Stimulated activated CD4-positive, alpha-beta T cell treated with anti-CD3 and anti-CD28 coated beads, Interleukin-15, amount 100 ng/mL, for 1 hour (primary cell): ENCODE results near the gene UNG.

Experiments
- DNase-seq, 2 donors: peaks; one replicate each; pipeline ENCODE4 v3.0.0-alpha.2; 2020; ENCODE audit warnings: low read depth in 1 of 2, low spot score in 1 of 2

Gene UNG

DNA sequence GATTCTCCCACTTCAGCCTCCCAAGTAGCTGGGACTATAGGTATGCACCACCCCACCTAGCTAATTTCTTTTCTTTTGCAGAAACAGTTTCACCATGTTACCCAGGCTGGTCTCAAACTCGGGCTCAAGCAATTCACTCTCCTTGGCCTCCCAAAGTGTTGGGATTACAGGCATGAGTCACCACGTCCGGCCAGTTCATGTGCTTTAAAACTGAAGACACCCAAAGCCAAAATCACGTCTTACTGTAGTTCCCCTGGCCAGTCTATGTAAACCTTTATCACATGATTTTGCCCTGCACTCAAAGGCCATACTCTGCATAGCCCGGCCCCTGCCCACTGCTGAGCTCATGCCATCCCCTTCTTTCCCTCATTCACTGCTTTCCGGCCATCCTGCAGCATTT lies 8.6 kb upstream of the UNG start:
- DNase-seq = no peak

DNA sequence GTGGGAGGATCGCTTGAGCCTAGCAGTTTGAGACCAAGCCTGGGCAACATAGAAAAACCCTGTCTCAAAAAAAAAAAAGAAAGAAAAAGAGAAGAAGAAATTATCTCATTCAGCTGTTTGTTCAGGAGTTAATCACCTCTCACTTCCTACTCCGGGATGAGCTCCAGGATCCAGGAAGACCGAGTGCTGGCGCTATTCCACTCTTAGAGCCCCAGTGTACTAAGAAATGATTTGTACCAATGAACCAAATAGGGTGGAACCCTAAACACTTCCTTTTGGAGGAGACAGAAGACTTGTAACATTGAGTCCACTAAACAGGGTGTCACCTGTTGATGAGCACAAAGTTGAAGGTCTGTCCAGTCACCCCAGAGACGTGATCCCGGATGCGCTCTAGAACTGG lies 7.7 kb upstream of the UNG start:
- no peak for DNase-seq

DNA sequence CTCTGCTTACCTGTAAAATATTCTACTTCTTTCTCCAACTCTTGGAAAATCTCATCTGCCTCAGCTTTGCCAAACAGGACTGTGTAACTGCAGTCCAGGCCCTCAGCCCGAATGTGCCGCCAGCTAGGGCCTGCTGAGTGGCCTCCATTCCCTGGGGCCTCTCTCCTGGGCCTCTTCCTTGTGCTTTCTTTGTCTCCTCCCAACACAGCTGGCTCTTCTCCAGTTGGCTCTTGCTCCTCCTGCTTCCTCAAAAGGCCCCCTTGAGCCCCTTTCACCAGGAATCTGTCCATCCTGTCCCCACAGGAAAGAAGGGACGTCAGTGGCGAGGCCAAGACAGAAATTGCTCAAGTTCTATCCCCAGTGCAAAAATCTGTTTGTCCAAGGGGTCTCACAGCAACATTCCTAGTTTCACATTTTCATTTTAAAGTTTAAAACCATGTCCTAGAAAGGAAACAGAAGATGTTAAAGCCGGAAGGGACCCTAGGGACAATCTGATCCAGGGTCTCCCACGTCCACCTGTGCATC lies 4.8 kb upstream of the UNG start:
- no peak for DNase-seq

DNA sequence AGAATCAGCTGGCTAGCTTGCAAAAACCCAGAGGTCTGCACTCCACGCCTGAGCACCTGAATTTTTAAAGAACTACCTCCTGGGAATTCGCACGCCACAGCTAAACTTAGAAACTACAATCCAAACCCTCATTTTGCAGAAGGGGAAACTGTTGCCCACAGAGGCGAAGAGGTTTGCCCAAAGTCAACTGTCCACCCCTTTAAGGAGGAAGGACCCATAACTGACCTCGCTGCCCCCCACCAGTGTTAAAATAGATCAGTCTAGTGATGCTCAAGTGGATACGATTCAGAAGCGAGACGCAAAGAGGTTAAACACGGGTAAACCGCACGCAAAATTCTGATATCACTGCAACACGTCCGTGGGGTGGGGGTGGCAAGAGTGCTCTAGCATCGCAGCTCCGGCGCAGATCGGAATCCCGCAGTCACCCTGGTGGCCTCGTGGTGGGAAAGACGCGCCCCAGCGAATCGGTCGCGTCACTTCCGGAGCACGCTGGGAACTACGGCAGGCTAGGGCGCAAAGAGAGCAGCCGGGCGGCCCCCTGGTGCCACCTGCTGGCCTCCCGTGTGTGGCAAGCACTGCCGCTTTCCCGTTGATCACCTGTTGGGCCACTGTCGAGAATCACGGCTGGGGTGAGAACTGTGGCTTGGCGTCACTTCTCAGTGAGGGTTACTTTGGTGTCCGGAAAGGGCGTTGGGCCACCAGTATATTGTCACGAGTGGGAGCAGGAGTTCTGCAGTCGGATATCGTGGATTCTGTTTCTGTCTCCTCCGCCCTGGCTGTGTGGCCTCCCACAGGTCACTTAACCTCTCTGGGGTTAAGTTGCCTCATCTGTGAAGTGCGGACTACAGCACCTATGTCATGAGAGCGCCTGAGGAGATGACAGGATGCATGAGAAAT lies 4.1 kb upstream of the UNG start, which contains the start of gene ALKBH2:
Gene ALKBH2, minus strand, starts transcription at position 451 of the 897 bp plus-strand sequence. CDS start 686 bp downstream, outside the sequence.
- DNase-seq = peak; percentile 88 to 91

DNA sequence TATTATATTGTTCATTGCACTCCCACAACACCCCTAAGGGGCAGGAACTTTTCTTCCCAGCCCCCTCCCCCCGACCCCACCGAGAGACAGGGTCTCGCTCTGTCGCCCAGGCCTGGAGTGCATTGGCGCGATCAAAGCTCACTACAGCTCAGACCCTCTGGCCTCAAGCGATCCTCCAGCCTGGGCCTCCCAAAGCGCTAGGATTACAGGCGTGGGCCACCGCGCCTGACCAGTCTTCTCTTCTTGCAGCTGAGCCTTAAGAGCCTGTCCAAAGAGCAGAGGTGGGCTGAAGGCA lies 310 bp upstream of the UNG start:
- no peak for DNase-seq

DNA sequence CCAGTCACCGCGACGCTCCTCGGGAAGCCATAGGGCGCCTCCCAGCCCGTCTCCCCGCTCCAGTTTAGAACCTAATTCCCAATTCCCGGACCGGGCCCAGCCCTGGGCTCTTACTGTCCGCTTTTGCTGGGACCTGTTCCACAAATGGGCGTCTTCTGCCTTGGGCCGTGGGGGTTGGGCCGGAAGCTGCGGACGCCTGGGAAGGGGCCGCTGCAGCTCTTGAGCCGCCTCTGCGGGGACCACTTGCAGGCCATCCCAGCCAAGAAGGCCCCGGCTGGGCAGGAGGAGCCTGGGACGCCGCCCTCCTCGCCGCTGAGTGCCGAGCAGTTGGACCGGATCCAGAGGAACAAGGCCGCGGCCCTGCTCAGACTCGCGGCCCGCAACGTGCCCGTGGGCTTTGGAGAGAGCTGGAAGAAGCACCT lies 797 bp downstream of the UNG start:
- no peak for DNase-seq

DNA sequence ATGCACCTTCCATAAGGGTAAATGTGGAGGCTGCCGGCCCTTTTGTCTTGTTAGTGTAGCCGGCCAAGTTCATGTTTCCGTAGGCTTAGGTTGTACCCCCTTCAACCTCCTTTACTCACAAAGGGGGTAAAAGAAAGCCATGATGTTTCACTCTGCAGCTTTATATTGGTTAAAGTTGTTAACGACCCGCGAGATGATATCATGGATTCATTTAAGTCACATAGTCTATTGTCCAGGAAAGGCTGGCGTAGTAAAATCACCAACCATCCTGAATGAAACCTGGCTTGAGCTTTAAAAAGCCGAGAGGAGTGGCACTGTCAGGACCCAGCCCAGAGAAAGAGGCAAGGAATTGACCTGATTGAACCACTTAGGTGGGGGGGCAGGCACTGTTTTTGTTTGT lies 1.3 kb downstream of the UNG start:
- no peak for DNase-seq

DNA sequence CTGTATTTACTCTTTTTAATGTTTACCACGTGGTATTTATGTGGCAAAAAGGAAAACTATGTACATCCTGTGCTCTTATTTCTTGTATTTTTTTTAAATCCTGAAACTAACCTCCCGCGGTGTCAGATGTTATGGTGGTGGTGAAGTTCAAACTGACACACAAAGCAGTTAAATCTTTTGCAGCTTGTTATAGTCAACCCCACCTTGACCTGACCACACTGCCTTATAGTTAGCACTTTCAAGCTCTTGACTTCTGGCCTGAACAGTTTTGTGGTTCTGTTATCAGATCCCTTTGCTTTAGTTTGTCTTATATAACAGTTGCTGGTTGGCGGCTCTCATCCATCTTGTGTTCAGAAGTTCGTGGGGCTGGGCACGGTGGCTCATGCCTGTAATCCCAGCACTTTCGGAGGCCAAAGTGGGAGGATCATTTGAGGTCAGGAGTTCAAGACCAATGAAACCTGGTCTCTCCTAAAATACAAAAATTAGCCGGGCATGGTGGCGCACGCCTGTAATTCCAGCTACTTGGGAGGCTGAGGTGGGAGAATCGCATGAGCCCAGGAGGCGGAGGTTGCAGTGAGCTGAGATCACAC lies 2.1 kb downstream of the UNG start:
- no peak for DNase-seq

DNA sequence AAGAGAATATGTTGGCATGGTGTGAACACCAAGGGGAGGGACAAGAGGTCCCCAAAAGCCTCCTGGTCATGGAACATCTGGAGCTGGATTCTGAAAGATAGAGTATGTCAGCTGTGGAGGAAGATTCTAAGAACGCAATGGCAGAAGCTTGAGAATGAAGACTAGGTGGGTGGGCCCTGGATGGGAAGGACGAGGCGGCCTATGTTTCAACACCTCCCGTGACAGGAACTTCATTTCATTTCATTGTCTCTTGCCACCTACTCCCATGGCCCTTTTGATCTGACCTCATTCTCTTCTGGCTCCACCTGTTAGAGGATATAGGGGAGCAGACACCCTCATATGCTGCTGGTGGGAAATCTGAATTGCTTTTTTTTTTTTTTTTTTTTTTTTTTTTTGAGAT lies 3.3 kb downstream of the UNG start:
- DNase-seq = no peak

DNA sequence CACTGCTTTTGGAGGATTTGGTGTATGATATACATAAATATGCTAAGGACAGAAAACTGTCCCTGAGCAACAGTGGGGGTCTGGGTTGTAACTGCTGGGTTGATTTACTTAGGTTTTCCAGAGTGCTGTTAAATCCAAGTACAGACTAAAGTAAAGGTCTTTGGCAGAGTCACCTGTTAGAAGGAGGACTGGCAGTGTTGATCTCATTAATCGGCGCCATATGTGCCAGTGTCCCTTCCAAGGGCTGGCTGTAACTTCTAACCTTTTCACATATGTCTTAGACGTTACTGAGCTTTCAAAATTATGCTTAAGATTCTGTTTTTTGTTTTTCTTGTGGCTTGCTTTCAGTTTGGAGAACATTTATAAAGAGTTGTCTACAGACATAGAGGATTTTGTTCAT lies 5.1 kb downstream of the UNG start:
- no peak for DNase-seq

DNA sequence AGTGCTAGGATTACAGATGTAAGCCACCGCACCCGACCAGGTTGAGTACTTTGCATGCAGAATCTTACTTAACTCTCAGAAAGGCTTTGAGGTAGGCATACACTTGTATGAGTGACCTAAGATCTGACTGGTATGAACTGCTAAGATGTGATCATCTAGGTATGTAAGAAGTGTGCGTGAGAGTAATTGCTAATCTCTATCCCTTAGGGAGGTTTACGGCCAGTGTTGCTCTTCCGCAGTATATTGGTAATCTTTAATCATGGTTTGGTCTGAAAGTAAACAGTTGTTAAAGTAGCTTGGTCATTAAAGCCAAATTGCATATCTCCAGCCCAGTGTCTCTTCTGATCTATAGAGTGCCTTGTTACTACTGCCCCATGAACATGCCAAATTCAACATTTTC lies 7.8 kb downstream of the UNG start:
- DNase-seq = no peak

DNA sequence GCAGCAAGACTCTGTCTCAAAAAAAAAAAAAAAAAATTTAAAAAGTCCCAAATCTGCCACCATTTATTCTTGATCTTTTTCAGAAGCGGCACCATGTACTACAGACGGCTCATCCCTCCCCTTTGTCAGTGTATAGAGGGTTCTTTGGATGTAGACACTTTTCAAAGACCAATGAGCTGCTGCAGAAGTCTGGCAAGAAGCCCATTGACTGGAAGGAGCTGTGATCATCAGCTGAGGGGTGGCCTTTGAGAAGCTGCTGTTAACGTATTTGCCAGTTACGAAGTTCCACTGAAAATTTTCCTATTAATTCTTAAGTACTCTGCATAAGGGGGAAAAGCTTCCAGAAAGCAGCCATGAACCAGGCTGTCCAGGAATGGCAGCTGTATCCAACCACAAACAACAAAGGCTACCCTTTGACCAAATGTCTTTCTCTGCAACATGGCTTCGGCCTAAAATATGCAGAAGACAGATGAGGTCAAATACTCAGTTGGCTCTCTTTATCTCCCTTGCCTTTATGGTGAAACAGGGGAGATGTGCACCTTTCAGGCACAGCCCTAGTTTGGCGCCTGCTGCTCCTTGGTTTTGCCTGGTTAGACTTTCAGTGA lies 12.5 kb downstream of the UNG start:
- no peak for DNase-seq

DNA sequence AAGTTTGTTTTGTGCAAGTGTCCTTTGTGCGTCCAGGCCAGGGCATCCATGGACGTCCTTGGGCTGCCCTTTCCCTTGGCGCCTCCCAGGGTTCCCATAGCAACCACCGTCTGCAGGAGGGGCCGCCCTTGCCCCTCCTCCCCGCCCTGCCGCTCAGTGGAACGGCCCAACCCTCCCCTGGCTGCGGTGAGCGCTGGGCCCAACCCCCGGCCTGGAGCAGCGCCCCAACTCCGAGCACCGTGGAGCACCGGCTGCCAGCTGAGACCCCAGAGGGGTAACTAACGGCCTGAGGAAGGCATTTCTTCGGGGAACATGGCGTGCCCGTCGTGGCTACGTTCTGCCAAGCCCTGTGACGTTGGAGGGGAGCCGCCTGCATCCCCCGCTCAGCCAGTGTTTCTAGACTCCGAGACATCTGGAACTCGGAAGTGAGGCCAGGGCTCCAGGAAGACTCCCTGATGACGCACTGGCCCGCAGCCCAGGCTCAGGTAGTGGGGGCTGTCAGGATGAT lies 13.6 kb downstream of the UNG start:
- DNase-seq = peak; percentile 22 to 26

DNA sequence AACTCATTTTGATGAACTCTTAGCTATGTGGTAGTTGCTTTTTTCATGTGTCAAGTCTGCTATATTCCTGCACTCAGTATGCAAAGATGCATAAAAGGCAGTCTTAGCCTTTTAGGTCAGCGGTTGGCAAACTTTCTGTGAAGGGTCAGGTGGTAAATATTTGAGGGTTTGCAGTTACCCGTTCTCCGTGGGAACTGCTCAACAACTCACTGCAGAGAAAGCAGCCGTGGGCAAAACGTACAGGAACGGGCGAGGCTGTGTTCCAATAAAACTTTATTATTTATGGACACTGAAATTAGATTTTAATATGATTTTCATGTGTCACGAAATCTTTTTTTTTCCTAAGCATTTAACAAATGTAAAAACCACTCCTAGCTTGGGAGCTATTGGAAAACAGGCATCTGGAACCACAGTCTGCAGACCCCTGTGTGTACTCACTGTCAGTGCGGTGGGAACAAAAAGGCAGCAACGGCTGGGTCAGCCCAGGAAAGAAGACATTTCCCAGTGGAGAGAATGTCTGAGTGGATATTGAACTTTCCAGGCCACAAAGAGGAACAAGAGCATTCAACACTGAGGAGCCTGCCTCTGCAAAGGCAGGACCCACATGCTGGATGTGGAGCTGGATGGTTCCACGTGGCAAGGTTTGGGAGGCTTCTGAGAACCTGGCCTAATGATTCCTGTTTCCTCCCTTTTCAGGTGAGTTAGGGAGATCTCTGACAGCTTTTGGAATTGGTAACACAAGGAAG lies 15.5 kb downstream of the UNG start:
- no peak for DNase-seq

DNA sequence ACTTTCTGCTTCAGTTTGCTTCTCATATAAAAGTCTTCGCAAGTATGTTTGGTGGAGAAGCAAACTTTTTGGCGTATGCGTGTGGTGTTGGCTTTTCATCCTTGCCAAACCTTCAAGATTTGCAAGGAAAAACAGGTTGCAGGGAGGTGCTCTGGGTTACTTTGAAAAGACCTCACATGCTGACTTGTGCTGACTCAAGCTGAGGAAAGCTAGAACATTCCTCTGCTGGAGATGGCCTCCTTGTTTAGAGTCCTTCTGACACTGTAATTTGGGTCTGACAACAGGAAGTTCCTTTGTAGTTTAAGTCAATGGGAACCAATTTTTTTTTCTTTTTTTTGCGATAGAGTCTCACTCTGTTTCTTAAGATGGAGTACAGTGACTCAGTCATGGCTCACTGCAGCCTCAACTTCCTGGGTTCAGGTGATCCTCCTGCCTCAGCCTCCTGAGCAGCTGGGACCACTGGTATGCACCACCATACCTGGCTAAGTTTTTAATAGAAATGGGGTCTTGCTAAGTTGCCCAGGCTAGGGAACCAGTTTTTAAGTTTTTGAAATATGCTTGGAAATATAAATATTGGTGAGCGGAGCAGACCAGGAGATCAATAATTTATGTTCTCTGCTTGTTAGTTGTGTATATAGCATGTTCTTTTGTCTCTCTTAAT lies 16.4 kb downstream of the UNG start:
- no peak for DNase-seq

DNA sequence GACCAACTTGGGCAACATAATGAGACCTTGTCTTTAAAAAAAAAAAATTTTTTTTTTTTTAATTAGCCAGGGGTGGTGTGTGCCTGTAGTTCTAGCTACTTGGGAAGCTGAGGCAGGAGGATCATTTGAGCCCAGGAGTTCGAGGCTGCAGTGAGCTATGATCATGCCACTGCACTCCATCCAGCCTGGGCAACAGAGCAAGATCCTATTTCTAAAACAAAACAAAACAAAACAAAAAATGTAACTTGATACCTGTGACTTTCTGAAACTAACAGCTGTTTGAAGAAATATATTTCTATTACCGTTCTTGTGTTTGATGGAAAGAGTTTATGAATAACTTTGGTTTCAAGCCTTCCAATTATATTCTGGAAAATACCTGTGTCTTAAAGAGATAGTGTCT lies 17.2 kb downstream of the UNG start:
- DNase-seq = no peak

DNA sequence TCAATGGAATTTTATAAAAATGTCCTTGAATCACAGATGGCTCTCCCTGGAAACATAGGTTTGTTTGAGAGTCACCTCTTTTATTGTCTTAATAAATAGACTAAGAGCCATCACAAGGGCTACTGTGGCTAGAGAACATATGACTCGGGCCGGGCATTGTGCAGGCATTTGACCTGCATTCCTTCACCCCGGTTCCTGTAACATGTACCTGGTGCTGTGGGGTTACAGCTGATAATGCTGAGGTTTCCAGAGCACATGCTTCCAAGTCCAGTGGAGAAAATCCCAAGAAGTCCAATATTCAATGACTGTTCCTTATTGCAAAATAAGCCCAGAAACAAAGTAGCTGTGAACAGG lies 18.0 kb downstream of the UNG start:
- no peak for DNase-seq

DNA sequence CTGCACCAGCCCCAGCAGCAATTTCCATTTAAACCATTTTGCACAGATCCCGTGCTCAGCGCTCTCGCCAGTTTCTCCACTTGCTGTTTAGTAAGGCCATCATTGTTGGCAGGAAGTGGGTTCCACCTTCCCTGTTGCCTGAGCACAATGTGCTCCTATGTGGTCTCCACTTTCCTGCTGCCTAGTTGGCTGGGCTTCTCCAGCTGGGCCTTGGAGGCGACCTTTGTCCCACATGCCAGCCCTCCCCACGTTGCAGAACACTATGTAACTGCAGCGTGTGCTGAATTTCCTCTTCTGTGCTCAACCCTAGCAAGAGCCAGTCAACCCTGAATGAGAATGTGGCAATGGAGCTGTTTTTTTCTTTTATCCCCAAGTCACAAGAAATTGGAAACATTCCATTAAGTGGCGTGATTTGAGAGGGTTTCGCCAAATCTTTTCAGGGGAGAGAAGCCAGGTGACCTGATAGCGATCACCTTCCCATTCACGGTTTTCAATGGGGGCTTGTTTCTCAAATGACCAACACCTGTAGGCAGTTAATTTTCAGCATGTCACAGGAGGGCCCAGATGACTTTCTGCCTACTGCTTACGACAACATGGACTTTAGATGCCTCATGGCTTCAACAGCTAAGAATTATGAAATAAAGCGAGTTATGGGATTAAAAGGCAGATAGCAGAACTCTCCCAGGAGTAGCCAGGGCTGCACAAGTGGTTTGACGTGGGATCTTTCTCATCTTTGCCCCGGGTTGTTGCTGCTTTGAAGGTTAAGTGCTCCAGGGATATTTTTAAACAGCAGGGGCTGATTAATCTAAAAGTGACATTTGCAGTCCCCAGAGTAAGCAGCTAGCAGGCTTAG lies 18.6 kb downstream of the UNG start, which contains the start of gene ACACB:
Gene ACACB, plus strand, starts transcription at position 830 of the 853 bp plus-strand sequence. CDS start 22,819 bp downstream, outside the sequence.
- DNase-seq = no peak

DNA sequence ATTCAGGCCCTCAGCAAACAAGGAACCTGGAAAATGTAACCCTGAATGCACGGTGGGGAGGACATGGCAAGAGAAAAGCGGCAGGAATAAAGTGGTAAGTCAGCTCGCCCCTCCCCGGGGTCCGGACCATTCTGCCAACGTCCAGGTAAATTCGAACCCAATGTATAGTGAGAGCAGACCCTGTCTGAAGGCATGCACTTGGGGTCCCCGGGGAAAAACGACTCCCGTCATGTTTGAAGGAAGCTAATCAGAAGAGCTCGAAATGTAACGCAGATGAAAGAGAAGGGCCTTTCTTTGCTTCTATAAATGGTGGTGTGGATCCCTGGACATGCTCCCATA lies 19.2 kb downstream of the UNG start:
- no peak for DNase-seq

DNA sequence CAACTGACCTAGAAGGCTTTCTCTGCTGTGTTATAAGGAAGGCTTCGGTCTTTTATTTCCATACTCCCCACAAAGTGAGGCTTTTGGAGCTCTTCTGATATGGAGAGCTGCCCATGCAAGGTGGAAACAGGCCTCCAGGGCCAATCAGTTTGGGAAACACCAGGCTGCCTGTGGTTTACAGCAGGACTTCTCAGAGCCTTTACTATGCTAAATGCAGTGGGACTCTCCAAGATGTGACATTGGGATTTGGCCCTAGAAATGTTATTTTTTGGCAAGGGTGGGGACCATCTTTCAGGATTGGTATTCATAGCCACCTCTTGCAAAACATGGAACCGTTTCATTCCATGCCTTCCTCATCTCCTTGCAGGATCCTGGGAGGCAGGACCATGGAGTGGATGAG lies 22.7 kb downstream of the UNG start:
- DNase-seq = no peak
